DMS53 treated with DMSO at 0.1 percent for 48 hours (cell line): ENCODE data around the gene LGI4.
A peak's percentile ranks its signal among the peaks of the same experiment; 100 is the strongest.
"Not testable (repeated sequence)": the region's sequence is repeated elsewhere in the genome, so short reads cannot be mapped to it uniquely, and the experiment has no call there.

Experiments
- DNase-seq: peaks from one replicate; lab custom pipeline; 2025; ENCODE audit not compliant: unreplicated experiment; lab: John Stamatoyannopoulos, UW

Gene LGI4

GRCh38 chr19:35160629-35161433 lies 26.0 kb upstream of the LGI4 start:
- DNase-seq, result no peak

GRCh38 chr19:35159606-35160005 lies 24.7 kb upstream of the LGI4 start:
- no peak for DNase-seq

DNA sequence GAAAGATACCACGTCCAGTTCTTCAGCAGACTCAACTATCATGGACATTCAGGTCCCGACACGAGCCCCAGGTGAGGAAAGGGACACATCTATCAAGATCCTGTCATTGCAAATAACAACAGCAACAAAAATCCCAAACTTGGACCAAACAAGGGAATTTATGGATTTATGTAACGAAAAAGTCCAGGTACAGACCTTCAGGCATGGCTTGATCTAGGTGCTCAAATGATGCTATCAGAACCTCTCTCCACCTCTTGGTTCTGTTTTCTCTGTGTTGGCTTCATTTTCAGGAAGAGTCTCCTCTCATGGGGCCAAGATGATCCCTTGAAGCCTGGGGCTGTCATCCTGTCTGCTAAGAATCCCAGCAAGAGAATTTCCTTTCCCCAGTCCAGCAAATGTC lies 22.6 kb upstream of the LGI4 start:
- DNase-seq, result no peak

- DNase-seq, result no peak
These were observed 21.8 kb upstream of the LGI4 start for GRCh38 chr19:35156673-35157014.

- no peak for DNase-seq
These were observed 21.3 kb upstream of the LGI4 start for GRCh38 chr19:35155981-35156672.

- no peak for DNase-seq
These were observed 20.6 kb upstream of the LGI4 start for GRCh38 chr19:35155441-35155840.

GRCh38 chr19:35154525-35155406 lies 19.9 kb upstream of the LGI4 start, which contains the start of gene FXYD5:
Gene FXYD5, plus strand, starts transcription at chr19:35154735. Its CDS starts 816 bp downstream, at chr19:35155551.
- DNase-seq, result peak; percentile 52

- DNase-seq, result no peak
These were observed 19.1 kb upstream of the LGI4 start for GRCh38 chr19:35153701-35154524.

GRCh38 chr19:35153129-35153522 lies 18.3 kb upstream of the LGI4 start:
- not testable (repeated sequence) for DNase-seq

GRCh38 chr19:35151273-35152065 lies 16.6 kb upstream of the LGI4 start:
- no peak for DNase-seq

DNA sequence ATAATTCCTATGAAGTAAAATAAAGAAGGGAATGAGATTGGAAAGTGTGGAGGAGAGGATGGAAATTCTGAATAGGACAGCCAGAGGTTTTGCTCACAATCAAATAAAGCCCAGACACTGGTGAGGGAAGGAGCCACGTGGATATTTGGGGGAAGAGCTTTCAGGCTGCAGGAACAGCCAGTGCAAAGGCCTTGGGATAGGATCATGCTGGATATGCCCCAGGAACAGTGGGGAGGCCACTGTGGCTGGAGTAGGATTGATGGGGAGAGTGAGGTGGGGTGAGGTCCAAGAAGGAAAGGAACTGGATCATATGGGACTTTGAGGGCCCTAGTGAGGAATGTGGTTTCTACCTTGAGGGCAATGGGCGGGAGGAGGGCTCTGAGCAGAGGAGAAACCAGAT lies 15.6 kb upstream of the LGI4 start:
- DNase-seq, result no peak

DNA sequence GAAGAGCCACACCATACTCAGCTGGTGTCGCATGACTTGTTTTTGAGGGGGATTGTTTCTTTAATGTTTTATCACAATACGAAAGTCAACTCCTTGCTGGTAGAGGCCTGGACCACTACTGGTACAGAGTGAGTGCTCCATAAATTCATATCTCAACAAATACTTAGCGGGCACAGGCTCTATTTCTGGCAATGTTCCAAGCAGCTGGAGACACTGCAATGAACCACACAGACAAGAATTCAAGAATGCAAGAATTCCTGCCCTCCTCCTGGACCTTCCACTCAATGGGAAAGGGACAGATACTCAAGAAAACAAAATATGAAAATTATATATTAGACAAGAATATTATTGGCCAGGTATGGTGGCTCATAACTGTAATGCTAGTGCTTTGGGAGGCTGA lies 14.6 kb upstream of the LGI4 start:
- no peak for DNase-seq

GRCh38 chr19:35146746-35147459 lies 12.0 kb upstream of the LGI4 start:
- DNase-seq, result no peak

DNA sequence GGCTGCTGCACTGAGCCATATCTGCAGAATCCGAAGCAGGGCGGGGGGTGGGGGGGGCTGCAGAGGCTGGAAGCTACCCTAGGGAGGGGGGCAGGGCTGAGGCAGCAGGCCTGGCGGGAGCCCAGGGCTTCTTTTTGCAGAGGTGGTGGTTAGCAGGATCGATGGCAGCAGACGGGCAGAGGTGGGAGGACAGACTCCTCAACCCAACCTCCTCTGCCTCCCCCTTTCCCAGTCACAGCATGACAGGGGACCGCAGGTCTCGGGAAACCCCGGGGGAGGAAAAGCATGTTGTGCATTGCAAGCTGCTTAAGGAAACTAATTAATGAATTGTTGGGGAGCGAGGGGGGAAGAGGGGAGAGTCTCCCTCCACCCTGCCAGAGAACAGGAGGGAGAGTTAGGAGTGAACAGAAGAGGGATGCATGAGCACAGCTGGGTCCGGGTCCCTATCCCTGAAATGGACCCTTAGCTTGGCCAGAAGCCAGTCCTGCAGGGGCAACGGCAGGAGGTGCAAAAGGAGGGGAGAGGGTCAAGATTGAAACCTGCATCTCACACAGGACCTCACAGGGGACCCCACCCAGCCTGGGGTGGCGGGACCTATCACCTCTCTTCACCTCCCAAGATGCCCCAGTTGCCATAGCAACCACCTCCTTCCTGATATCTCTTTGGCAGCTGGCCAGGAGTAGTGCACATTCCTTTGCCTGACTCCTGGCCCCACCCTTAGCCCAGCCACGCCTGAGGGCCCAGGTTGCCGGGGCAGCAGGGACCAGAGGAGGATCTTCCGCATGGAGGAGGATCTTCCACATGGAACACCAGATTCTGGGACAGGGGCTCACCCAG lies 10.0 kb upstream of the LGI4 start:
- DNase-seq, result no peak

DNA sequence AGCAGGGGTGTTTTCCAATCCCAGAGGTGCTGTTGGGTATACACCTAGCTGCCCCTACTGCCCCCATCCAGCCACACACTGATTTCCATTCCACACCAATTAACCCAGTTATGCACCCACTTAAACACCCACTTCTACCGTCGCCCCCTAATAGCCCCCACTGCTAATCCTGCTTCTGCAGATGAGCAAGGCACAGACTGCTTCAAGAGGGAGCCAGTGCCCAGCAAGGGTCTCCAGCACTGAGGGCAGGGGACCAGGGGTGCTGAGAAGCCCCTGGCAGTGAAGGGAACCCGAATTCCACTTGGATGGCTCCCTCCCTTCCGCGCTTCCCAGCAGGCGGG lies 9.4 kb upstream of the LGI4 start:
- no peak for DNase-seq

DNA sequence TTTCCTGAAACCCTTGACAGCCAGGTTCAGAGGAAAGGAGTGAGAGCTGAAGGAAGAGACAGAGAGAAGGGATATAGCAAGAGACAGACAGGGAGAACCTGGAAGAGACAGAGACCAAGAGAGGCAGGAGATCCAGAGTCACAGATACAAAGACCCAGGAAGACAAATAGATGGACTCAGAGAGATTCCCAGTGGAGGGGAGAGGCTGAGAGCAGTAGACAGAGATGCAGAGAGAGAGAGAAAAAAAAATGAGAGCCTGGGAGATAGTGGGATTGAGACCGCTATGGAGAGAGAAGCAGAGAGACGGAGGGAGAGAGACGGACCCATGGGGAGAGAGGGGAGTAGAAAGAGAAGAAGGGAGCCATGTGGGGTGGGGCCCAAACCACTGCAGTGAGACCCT lies 9.0 kb upstream of the LGI4 start:
- DNase-seq, result no peak

DNA sequence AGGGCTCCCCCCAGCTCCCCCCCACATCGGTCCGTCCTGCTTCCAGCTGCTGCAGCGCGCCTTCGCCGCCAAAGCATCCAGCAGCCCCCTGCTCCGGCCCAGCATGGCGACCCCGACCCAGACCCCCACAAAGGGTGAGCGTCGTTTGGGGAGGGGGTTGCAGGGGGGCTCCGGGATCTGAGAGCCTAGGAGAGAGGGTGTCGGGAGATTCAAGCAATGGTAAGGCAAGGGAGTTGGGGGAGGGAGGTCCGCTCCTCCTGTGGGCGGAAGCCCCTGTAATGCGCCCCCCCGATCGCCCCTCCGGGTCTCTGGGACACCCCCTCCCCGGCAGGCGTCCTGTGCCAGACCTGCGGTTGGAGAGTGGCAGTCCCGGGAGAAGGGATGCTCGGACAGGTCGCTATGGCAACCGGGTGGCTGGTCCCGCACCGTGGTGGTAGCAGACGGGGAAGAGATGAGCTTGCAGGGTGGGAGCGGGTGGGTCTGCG lies 8.4 kb upstream of the LGI4 start, which contains the start of gene FXYD7:
TSS of gene FXYD7 (plus strand) at position 25 of the 485 bp plus-strand sequence. CDS start at position 104, 79 bp downstream.
- no peak for DNase-seq

DNA sequence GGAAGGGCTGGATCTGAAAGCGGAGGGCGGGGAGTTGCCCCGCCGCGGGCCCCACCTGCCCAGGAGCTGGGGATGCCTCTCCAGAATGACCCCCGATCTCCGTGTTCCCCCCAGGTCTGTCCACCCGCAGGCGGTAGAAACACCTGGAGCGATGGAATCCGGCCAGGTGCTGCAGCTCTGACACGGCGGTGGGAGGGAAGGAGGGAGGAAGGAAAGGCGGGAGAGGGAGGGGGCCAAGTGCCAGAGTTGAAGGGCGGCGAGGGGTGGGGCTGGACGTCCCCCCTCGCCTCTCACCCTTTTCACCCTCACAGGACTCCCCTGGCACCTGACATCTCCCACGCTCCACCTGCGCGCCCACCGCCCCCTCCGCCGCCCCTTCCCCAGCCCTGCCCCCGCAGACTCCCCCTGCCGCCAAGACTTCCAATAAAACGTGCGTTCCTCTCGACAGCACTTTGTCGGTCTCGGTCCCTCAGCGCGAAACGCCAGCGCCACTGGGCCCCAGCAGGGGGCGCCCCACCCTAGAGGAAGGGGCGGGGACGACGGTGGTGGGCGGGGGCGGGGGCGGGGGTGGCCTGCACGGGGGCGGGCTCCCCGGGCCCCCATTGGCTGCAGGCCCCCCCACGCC lies 7.9 kb upstream of the LGI4 start:
- peak; percentile 58 for DNase-seq
